Left lung (tissue), 10 donors: ENCODE data around the gene SLC35F3. TPM values are rescaled to one million over a fixed set of nuclear protein-coding genes. Genes with fewer than 3 reads are reported as not detected.
"Not testable (repeated sequence)": the region's sequence is repeated elsewhere in the genome, so short reads cannot be mapped to it uniquely, and the experiment has no call there.

Experiments
- ATAC-seq: fragments of 200-7000 bp; cut with Tn5 transposase; one replicate; pipeline ENCODE4 v1.9.1; 2020; ENCODE audit warnings: moderate library complexity
- DNase-seq, 4 donors: peaks; one replicate each; pipeline ENCODE4 v3.0.0-alpha.2; 2013 to 2020
- H3K27ac ChIP-seq, 2 donors: fragments of 200-600 bp; sonication (generic) in 1 of 2; one replicate each; pipeline versions ENCODE4 v1.5.0 to v1.8.0; 2020 to 2021
- H3K27me3 ChIP-seq, 2 donors: fragments of 200-600 bp; sonication (generic) in 1 of 2; one replicate each; pipeline versions ENCODE4 v1.5.0 to v1.8.0; 2020 to 2021
- H3K36me3 ChIP-seq, 2 donors: fragments of 200-600 bp; sonication (generic) in 1 of 2; one replicate each; pipeline versions ENCODE4 v1.5.0 to v1.8.0; 2020 to 2021
- H3K4me1 ChIP-seq, 2 donors: fragments of 200-600 bp; one replicate each; pipeline ENCODE4 v1.8.0; 2021
- H3K4me3 ChIP-seq, 2 donors: fragments of 200-600 bp; sonication (generic) in 1 of 2; one replicate each; pipeline versions ENCODE4 v1.5.0 to v1.8.0; 2020 to 2021; ENCODE audit warnings: mild to moderate bottlenecking in 1 of 2
- H3K9me3 ChIP-seq, 2 donors: fragments of 200-600 bp; sonication (generic) in 1 of 2; one replicate each; pipeline versions ENCODE4 v1.5.0 to v1.8.0; 2020 to 2021
- intact Hi-C, 2 donors: fragments of 100-400 bp; cut with DNase I; formaldehyde crosslinking; loops; one replicate each; pipeline versions ENCODE4 v1.11.2 to v1.14.2; 2022
- polyA plus RNA-seq, 6 donors: library from polyadenylated mRNA; unstranded; fragments of 120-200 nt; gene quantifications; one replicate each; pipeline ENCODE4 v1.2.1, GENCODE V29; 2013; ENCODE audit not compliant: insufficient read length in 6 of 6
- total RNA-seq, 2 donors: library from RNA; stranded (reverse); fragmentation: NEBNext Ultra II Directional; extraction: Animal tissue kit (Norgen Biotek cat#: 25700); gene quantifications; one replicate each; pipeline ENCODE4 v1.2.1, GENCODE V29; 2021
- TF ChIP-seq, protein P1 (sequence below), 2 donors: fragments of 200-600 bp; sonication (generic) in 1 of 2; IDR thresholded peaks; one replicate each; pipeline versions ENCODE4 v1.5.0 to v1.8.0; 2021; ENCODE audit warnings: antibody characterized with exemption in 2 of 2
- donor health status: DM: no; HTN: yes; CAD: no.
- donor health status: DM: no; HTN: no; CAD: no.

The SLC35F3 gene
- total and polyA plus RNA-seq, 8 donors: 0.58 to 1.9 (median 1.5) TPM

DNA sequence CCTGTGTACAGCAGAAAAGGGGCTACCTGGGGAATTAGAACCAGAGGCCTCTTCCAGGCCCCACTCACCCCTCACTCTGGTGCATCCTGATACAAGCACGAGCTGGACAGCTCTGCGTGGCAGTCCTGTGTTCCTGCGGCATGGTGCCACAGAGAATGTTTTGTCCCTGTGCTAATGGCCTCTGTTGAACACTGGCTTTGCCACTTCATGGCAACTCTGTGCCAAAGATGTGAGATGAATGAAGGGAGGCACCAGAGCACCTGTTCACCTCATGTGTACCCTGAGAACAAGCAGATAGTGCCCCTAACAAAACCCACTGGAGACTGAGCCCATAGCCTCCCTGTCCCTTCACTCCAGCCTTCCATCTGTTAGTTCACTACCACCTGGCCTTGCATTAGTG is 269.5 kb downstream of the SLC35F3 start:
- TF ChIP-seq, protein P1, sequence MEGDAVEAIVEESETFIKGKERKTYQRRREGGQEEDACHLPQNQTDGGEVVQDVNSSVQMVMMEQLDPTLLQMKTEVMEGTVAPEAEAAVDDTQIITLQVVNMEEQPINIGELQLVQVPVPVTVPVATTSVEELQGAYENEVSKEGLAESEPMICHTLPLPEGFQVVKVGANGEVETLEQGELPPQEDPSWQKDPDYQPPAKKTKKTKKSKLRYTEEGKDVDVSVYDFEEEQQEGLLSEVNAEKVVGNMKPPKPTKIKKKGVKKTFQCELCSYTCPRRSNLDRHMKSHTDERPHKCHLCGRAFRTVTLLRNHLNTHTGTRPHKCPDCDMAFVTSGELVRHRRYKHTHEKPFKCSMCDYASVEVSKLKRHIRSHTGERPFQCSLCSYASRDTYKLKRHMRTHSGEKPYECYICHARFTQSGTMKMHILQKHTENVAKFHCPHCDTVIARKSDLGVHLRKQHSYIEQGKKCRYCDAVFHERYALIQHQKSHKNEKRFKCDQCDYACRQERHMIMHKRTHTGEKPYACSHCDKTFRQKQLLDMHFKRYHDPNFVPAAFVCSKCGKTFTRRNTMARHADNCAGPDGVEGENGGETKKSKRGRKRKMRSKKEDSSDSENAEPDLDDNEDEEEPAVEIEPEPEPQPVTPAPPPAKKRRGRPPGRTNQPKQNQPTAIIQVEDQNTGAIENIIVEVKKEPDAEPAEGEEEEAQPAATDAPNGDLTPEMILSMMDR (IDR thresholded peaks at IDR 0.05): no peak
- Histone ChIP-seq H3K27me3 (no peaks in the 10 kb centered on the region), H3K4me3 (no peak overlapping the region), H3K36me3 (no peaks in the 10 kb centered on the region), H3K9me3 (no peaks in the 10 kb centered on the region), H3K27ac (no peak overlapping the region), H3K4me1 (no peaks in the 10 kb centered on the region)
- ATAC-seq (no peak), DNase-seq (no peak)
- intact Hi-C loops: no loop called here

DNA sequence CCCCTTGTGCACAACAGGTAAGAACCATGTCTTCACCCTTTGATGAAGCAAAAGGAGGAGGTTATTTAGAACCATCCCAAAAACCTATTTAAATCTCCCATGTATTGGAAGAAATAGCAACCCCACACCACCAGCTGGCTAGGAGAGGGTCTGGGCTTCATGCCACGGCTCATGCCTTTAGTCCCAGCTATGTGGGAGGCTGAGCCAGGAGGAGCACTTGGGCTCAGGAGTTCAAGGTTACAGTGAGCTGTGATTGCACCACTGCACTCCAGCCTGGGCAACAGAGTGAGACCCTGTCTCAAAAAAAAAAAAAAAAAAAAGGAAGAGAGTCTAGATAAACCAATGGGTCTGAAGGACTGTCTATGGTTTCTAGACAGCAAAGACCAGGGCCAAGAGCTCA is 270.9 kb downstream of the SLC35F3 start:
- Histone ChIP-seq H3K9me3 (no peaks in the 10 kb centered on the region), H3K27ac (no peak overlapping the region), H3K4me1 (no peaks in the 10 kb centered on the region), H3K27me3 (no peaks in the 10 kb centered on the region), H3K4me3 (no peak overlapping the region), H3K36me3 (no peaks in the 10 kb centered on the region)
- intact Hi-C loops: no loop called here
- no peak for ATAC-seq
- TF ChIP-seq, protein P1 (IDR thresholded peaks at IDR 0.05): no peak
- DNase-seq: no peak

DNA sequence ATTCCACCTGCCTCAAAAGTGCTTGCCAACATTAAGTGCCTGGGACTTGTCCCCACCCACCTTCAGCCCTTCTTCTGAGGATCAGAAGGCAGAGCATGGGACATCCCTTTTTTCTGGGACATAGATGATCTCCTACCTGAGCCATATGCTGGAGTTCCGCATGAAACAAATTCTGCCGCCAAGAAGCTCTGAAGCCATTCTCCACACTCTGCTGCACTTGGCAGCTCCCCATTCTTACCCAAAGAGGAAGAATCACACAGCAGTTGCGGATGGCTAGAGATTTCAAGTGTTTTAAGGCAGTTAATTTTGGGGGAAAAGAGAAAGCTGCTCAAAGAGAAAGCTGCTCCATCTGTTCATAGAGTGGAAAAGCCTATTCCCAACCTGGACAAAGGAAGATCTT is 271.5 kb downstream of the SLC35F3 start:
- no peaks in the 10 kb centered on the region for H3K36me3 ChIP-seq
- H3K9me3 ChIP-seq: no peaks in the 10 kb centered on the region
- TF ChIP-seq, protein P1 (IDR thresholded peaks at IDR 0.05): no peak
- DNase-seq (no peak), ATAC-seq (no peak)
- no peaks in the 10 kb centered on the region for H3K27me3 ChIP-seq
- H3K4me3 ChIP-seq: no peak overlapping the region
- H3K27ac ChIP-seq: no peak overlapping the region
- no peaks in the 10 kb centered on the region for H3K4me1 ChIP-seq
- intact Hi-C loops: no loop called here

DNA sequence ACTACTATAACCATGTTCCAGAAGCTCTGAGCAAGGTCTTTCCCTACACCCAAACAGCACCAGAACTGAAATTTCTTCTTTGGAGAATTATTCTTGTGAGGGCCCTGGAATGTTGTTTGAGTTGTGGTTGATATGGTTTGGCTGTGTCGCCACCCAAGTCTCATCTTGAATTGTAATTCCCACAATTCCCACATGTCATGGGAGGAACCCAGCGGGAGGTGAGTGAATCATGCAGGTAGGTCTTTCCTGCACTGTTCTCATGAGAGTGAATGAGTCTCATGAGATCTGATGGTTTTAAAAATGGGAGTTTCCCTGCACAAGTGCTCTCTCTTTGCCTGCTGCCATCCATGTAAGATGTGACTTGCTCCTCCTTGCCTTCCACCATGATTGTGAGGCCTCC is 272.4 kb downstream of the SLC35F3 start:
- intact Hi-C loops, H3K9me3 ChIP-seq, H3K27ac ChIP-seq, H3K36me3 ChIP-seq, H3K4me1 ChIP-seq, DNase-seq, ATAC-seq, H3K27me3 ChIP-seq, H3K4me3 ChIP-seq: not testable (repeated sequence)

DNA sequence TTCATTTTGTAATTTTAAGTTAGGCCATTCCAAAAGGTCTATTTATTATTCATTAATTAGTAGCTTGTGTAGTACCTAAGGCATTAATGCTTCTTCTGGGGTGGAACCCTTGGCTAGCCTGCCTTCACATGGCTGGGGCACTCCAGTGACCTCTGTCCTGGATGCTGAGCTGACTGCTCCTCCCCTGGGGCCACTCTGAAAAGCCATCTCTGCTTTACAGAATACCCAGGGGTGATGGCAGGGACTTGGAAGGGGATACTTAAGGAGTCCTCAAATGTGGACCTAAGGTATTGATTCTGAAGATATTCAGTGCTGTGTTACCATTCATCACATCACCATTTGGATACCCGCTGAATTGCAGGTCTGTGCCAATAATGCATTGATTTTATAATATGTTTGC is 281.0 kb downstream of the SLC35F3 start:
- ATAC-seq (no peak), DNase-seq (no peak)
- Histone ChIP-seq H3K27me3 (peaks cover 0 to 4% of the 10 kb centered on the region in 2 donors), H3K36me3 (no peaks in the 10 kb centered on the region), H3K4me3 (no peak overlapping the region), H3K9me3 (peaks cover 0 to 1% of the 10 kb centered on the region in 2 donors), H3K4me1 (no peaks in the 10 kb centered on the region), H3K27ac (no peak overlapping the region)
- TF ChIP-seq, protein P1 (IDR thresholded peaks at IDR 0.05): no peak
- intact Hi-C loops: no loop called here

DNA sequence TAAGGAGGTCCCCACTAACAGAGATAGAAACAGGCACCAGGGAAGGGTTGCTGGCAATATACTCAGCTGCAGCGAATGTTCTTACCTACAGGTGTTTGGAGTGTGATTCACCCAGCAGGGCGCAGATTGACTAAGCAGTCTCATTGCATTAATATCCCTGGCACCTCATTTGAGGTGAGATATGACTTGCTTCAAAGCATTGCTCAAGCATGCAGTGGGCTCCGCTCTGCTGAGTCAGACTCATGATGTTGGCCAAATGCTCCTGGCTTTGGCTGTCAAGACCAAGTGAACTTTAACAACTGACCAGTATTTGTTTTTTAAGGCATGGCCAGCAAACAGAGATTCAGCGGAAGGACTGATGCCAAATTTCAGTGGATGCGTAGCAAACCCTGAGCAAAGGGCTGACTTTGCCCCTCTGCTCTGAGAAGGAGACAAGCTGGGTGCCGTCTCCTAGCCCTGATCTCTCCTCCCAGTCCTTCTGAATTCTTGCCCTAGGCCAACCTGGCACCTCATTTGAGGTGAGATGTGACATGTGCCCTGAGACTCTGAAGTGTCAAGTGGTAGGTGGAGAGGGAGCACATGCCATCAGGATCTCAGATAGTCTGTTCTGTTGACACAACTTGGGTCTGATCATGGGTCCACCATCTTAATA is 281.7 kb downstream of the SLC35F3 start:
- H3K9me3 ChIP-seq: peaks cover 0 to 4% of the 10 kb centered on the region in 2 donors
- no peaks in the 10 kb centered on the region for H3K4me1 ChIP-seq
- no peak overlapping the region for H3K27ac ChIP-seq
- no peak overlapping the region for H3K4me3 ChIP-seq
- TF ChIP-seq, protein P1 (IDR thresholded peaks at IDR 0.05): no peak
- no peaks in the 10 kb centered on the region for H3K36me3 ChIP-seq
- DNase-seq (no peak), ATAC-seq (no peak)
- peaks cover 0 to 4% of the 10 kb centered on the region in 2 donors for H3K27me3 ChIP-seq
- intact Hi-C loops: no loop called here
